Kidney (tissue), 14 donors: ENCODE measurements around the gene ATP5F1D. TPM values are rescaled to one million over a fixed set of nuclear protein-coding genes. Genes with fewer than 3 reads are reported as not detected.

Experiments
- DNase-seq, 5 donors: peaks; one replicate each; pipeline ENCODE4 v3.0.0-alpha.2; 2013 to 2020
- FAIRE-seq: peaks from 2 replicates; lab custom pipeline; 2012; peaks lifted over from hg19 to GRCh38; lab: Jason Lieb, UNC
- H3K27ac ChIP-seq, 2 donors: one replicate each; pipeline ENCODE4 v1.7.0; 2013; ENCODE audit warnings: low read depth in 2 of 2, low read length in 2 of 2, inconsistent platforms in 1 of 2
- H3K27me3 ChIP-seq: one replicate; pipeline ENCODE4 v1.7.1; 2013; ENCODE audit warnings: low read length, inconsistent platforms; ENCODE audit not compliant: control insufficient read depth, insufficient read depth
- H3K36me3 ChIP-seq, 3 donors: one replicate each; pipeline versions ENCODE4 v1.7.0 to v1.7.1; 2013; ENCODE audit warnings: low read length in 3 of 3, control low read depth in 1 of 3, inconsistent platforms in 1 of 3; ENCODE audit not compliant: insufficient read depth in 3 of 3, control insufficient read depth in 2 of 3
- H3K4me1 ChIP-seq, 3 donors: one replicate each; pipeline versions ENCODE4 v1.7.0 to v1.7.1; 2013; ENCODE audit warnings: low read length in 3 of 3, inconsistent platforms in 1 of 3, low read depth in 1 of 3; ENCODE audit not compliant: control insufficient read depth in 2 of 3, insufficient read depth in 2 of 3
- H3K4me3 ChIP-seq, 3 donors: one replicate each; pipeline versions ENCODE4 v1.7.0 to v1.8.1; 2013; ENCODE audit warnings: low read length in 3 of 3, control low read depth in 1 of 3, inconsistent platforms in 1 of 3
- H3K9ac ChIP-seq, 3 donors: one replicate each; pipeline versions ENCODE4 v1.7.0 to v1.7.1; 2013; ENCODE audit warnings: low read length in 3 of 3, control low read depth in 1 of 3, inconsistent platforms in 1 of 3
- H3K9me3 ChIP-seq, 3 donors: one replicate each; pipeline versions ENCODE4 v1.7.0 to v1.7.1; 2013; ENCODE audit warnings: low read length in 3 of 3, control low read depth in 1 of 3, inconsistent platforms in 1 of 3; ENCODE audit not compliant: control insufficient read depth in 2 of 3, insufficient read depth in 1 of 3
- CTCF ChIP-seq: IDR thresholded peaks from 3 replicates; pipeline ENCODE4 v1.5.1; 2012; ENCODE audit warnings: mild to moderate bottlenecking, moderate library complexity, borderline replicate concordance; ENCODE audit not compliant: insufficient read depth; ENCODE audit errors: extremely low read depth
- intact Hi-C: fragments of 100-400 bp; cut with DNase I; formaldehyde crosslinking; loops from one replicate; pipeline ENCODE4 v1.11.1; 2022
- polyA plus RNA-seq: library from polyadenylated mRNA; stranded (reverse); fragments of 350-450 nt; fragmentation: Illumina TruSeq; extraction: RNeasy Lipid Tissue Mini Kit (QIAGEN cat#74804); gene quantifications from one replicate; pipeline ENCODE4 v1.2.3, GENCODE V29; 2014; ENCODE audit warnings: low read depth, low replicate concordance; ENCODE audit not compliant: insufficient read depth
- total RNA-seq: library from RNA; stranded (reverse); fragmentation: NEBNext Ultra II Directional; extraction: Animal tissue kit (Norgen Biotek cat#: 25700); gene quantifications from one replicate; pipeline ENCODE4 v1.2.1, GENCODE V29; 2021
- donor health status: control.
- donor health status: control.
- donor health status: control.
- donor health status: control.
- donor health status: control.
- donor health status: DM: yes; HTN: yes; CAD: no.
- donor health status: Normal renal cell carcinoma (clear cell type).

ATP5F1D gene
- total and polyA plus RNA-seq, 2 donors from 2014 or later = 183 to 641 TPM

DNA sequence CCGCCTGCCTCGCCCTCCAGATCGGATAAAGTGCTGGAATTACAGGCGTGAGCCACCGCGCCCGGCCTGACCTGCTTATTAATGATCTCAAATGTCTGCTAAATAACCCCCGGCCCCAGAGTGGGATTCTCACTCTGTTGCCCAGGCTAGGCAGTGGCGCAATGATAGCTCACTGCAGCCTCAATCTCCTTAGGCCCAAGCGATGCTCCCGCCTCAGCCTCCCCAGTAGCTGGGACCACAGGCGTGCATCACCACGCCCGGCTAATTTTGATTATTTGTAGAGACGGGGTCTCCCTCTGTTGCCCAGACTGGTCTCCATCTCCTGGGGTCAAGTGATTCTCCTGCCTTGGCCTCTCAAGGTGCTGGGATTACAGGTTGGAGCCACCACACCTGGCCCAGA is 626 bp upstream of the ATP5F1D start:
- DNase-seq (peak in 1 of 5 donors; percentile 77), FAIRE-seq (no peak)
- H3K9ac ChIP-seq = no peak overlapping the region
- H3K36me3 ChIP-seq = no peaks in the 10 kb centered on the region
- no peak for TF ChIP-seq CTCF
- H3K9me3 ChIP-seq = no peaks in the 10 kb centered on the region
- H3K4me3 ChIP-seq = peak overlapping the region in 1 of 3 donors; percentile 87
- no peaks in the 10 kb centered on the region for H3K27me3 ChIP-seq
- H3K4me1 ChIP-seq = peaks cover 0 to 32% (median 19%) of the 10 kb centered on the region in 3 donors
- no peak overlapping the region for H3K27ac ChIP-seq
- intact Hi-C loops = no loop called here

DNA sequence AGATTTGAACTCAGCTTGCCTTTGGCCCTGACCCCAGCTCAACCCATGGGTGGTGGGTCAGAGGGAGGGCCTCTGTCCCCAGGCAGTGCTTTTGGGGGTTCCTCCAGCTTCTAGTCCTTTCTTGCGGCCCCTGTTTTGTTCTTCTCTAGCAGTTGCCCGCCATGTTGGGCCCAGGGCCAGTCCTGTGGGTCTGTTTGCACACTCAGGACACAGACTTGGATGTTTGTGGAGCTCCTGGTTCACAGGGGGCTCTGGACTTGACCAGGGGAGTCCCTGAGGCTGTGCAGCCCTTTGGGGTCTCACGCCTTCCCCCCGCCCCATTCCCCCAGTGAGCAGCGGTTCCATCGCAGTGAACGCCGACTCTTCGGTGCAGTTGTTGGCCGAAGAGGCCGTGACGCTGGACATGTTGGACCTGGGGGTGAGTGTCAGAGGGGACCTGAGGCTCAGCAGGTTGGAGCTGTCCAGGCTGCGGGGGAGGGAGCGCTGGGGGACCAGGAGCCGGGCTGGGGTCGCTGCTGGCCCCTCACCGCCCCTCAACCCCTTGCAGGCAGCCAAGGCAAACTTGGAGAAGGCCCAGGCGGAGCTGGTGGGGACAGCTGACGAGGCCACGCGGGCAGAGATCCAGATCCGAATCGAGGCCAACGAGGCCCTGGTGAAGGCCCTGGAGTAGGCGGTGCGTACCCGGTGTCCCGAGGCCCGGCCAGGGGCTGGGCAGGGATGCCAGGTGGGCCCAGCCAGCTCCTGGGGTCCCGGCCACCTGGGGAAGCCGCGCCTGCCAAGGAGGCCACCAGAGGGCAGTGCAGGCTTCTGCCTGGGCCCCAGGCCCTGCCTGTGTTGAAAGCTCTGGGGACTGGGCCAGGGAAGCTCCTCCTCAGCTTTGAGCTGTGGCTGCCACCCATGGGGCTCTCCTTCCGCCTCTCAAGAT is 2.5 kb downstream of the ATP5F1D start:
- FAIRE-seq = no peak
- Histone ChIP-seq H3K27me3 (no peaks in the 10 kb centered on the region), H3K36me3 (no peaks in the 10 kb centered on the region), H3K4me3 (peak overlapping the region in 1 of 3 donors; percentile 41), H3K9ac (peak overlapping the region in 1 of 3 donors; percentile 67), H3K27ac (peak overlapping the region; percentile 38 to 92), H3K9me3 (no peaks in the 10 kb centered on the region), H3K4me1 (peaks cover 0 to 38% (median 29%) of the 10 kb centered on the region in 3 donors)
- peak; percentile 86 to 96 (median 90) for DNase-seq
- TF ChIP-seq CTCF = peak; percentile 86
- intact Hi-C loops = no loop called here

- DNase-seq (peak in 3 of 5 donors; percentile 21 to 96 (median 81)), FAIRE-seq (no peak)
- intact Hi-C loops = no loop called here
- no peak for TF ChIP-seq CTCF
- no peaks in the 10 kb centered on the region for H3K27me3 ChIP-seq
- peak overlapping the region; percentile 38 to 92 for H3K27ac ChIP-seq
- H3K4me3 ChIP-seq = peak overlapping the region in 1 of 3 donors; percentile 41
- peak overlapping the region in 1 of 3 donors; percentile 67 for H3K9ac ChIP-seq
- no peaks in the 10 kb centered on the region for H3K9me3 ChIP-seq
- H3K4me1 ChIP-seq = peaks cover 0 to 37% (median 24%) of the 10 kb centered on the region in 3 donors
- no peaks in the 10 kb centered on the region for H3K36me3 ChIP-seq
These were observed 3.3 kb downstream of the ATP5F1D start for GRCh38 chr19:1244693-1245451.
